HG03575 (cell line): ENCODE data around the gene QRICH2.
A peak's percentile ranks its signal among the peaks of the same experiment; 100 is the strongest.
"Not testable (repeated sequence)": the region's sequence is repeated elsewhere in the genome, so short reads cannot be mapped to it uniquely, and the experiment has no call there.

Experiments used
- ATAC-seq: cut with Tn5 transposase; IDR thresholded peaks from one replicate; pipeline ENCODE4 v1.9.1; 2021; ENCODE audit not compliant: unreplicated experiment, insufficient number of reproducible peaks, low FRiP score; ENCODE audit errors: extremely low read depth

Gene QRICH2

GRCh38 chr17:76270770-76271668, 37.1 kb downstream of the QRICH2 start:
- ATAC-seq: no peak

- ATAC-seq: no peak
These were observed 37.9 kb downstream of the QRICH2 start for GRCh38 chr17:76270127-76270592.

- no peak for ATAC-seq
These were observed 38.8 kb downstream of the QRICH2 start for GRCh38 chr17:76268991-76269981.

GRCh38 chr17:76268015-76268749, 39.9 kb downstream of the QRICH2 start:
- ATAC-seq: no peak

GRCh38 chr17:76267581-76268001, 40.5 kb downstream of the QRICH2 start:
- not testable (repeated sequence) for ATAC-seq

GRCh38 chr17:76267051-76267576, 41.0 kb downstream of the QRICH2 start:
- no peak for ATAC-seq

GRCh38 chr17:76266244-76266938, 41.7 kb downstream of the QRICH2 start:
- no peak for ATAC-seq

- no peak for ATAC-seq
These were observed 42.3 kb downstream of the QRICH2 start for GRCh38 chr17:76265624-76266243.

GRCh38 chr17:76264755-76265623, 43.1 kb downstream of the QRICH2 start, which contains the start of gene UBALD2:
Gene UBALD2, plus strand, starts transcription at chr17:76265348. Its CDS starts 158 bp downstream, at chr17:76265506.
- peak; percentile 35 for ATAC-seq

- no peak for ATAC-seq
These were observed 43.7 kb downstream of the QRICH2 start for GRCh38 chr17:76264425-76264754.

GRCh38 chr17:76263896-76264295, 44.2 kb downstream of the QRICH2 start:
- no peak for ATAC-seq

GRCh38 chr17:76262732-76263344, 45.2 kb downstream of the QRICH2 start:
- ATAC-seq: no peak

- no peak for ATAC-seq
These were observed 46.5 kb downstream of the QRICH2 start for GRCh38 chr17:76261421-76262215.

GRCh38 chr17:76260669-76261068, 47.4 kb downstream of the QRICH2 start:
- ATAC-seq: no peak

GRCh38 chr17:76260220-76260619, 47.9 kb downstream of the QRICH2 start:
- no peak for ATAC-seq
